ENCODE measurements around the gene NR1H4. TPM values are rescaled to one million over a fixed set of nuclear protein-coding genes. Genes with fewer than 3 reads are reported as not detected.

Gene NR1H4
- polyA plus RNA-seq, 1 experiment, result not detected

GRCh38 chr12:100503228-100503628 is 29.6 kb downstream of the NR1H4 start:
- Histone ChIP-seq H3K27me3 (ENCODE audit: control insufficient read depth, insufficient read depth, low read length) (no peaks in the 10 kb centered on the region), H3K27ac (ENCODE audit: low read depth, low read length) (no peak overlapping the region), H3K9me3 (ENCODE audit: control insufficient read depth, insufficient read depth, low read length) (no peaks in the 10 kb centered on the region), H3K4me3 (ENCODE audit: low read depth, low read length) (no peak overlapping the region)
- no peak for DNase-seq (ENCODE audit: low read depth, low spot score)
- ChIA-PET POLR2A (no interaction called here), CTCF (no interaction called here)
- TF ChIP-seq CTCF (IDR thresholded peaks at IDR 0.05; ENCODE audit: low read depth, low read length), result no peak

GRCh38 chr12:100504804-100505203 is 31.1 kb downstream of the NR1H4 start:
- H3K4me3 ChIP-seq (ENCODE audit: low read depth, low read length), result no peak overlapping the region
- CTCF ChIA-PET, result no interaction called here
- no peak overlapping the region for H3K27ac ChIP-seq (ENCODE audit: low read depth, low read length)
- DNase-seq (ENCODE audit: low read depth, low spot score), result no peak
- POLR2A ChIA-PET, result no interaction called here
- no peaks in the 10 kb centered on the region for H3K27me3 ChIP-seq (ENCODE audit: control insufficient read depth, insufficient read depth, low read length)
- H3K9me3 ChIP-seq (ENCODE audit: control insufficient read depth, insufficient read depth, low read length), result no peaks in the 10 kb centered on the region
- TF ChIP-seq CTCF (IDR thresholded peaks at IDR 0.05; ENCODE audit: low read depth, low read length), result no peak

GRCh38 chr12:100508751-100509150 is 35.1 kb downstream of the NR1H4 start:
- CTCF ChIA-PET, result no interaction called here
- no peak overlapping the region for H3K27ac ChIP-seq (ENCODE audit: low read depth, low read length)
- no peak for DNase-seq (ENCODE audit: low read depth, low spot score)
- H3K4me3 ChIP-seq (ENCODE audit: low read depth, low read length), result no peak overlapping the region
- TF ChIP-seq CTCF (IDR thresholded peaks at IDR 0.05; ENCODE audit: low read depth, low read length), result no peak
- no peaks in the 10 kb centered on the region for H3K27me3 ChIP-seq (ENCODE audit: control insufficient read depth, insufficient read depth, low read length)
- POLR2A ChIA-PET, result no interaction called here
- H3K9me3 ChIP-seq (ENCODE audit: control insufficient read depth, insufficient read depth, low read length), result no peaks in the 10 kb centered on the region

- CTCF ChIA-PET, result no interaction called here
- TF ChIP-seq CTCF (IDR thresholded peaks at IDR 0.05; ENCODE audit: low read depth, low read length), result no peak
Observed at GRCh38 chr12:100512692-100513091, 39.0 kb downstream of the NR1H4 start.

GRCh38 chr12:100515968-100516367 is 42.3 kb downstream of the NR1H4 start:
- Histone ChIP-seq H3K9me3 (ENCODE audit: control insufficient read depth, insufficient read depth, low read length) (no peaks in the 10 kb centered on the region), H3K4me3 (ENCODE audit: low read depth, low read length) (no peak overlapping the region), H3K27me3 (ENCODE audit: control insufficient read depth, insufficient read depth, low read length) (no peaks in the 10 kb centered on the region), H3K27ac (ENCODE audit: low read depth, low read length) (no peak overlapping the region)
- TF ChIP-seq CTCF (IDR thresholded peaks at IDR 0.05; ENCODE audit: low read depth, low read length), result no peak
- POLR2A ChIA-PET, result no interaction called here
- no peak for DNase-seq (ENCODE audit: low read depth, low spot score)
- CTCF ChIA-PET, result no interaction called here

More at GRCh38 chr12:100512692-100513091, 39.0 kb downstream of the NR1H4 start:
- no peak for DNase-seq (ENCODE audit: low read depth, low spot score)
- H3K9me3 ChIP-seq (ENCODE audit: control insufficient read depth, insufficient read depth, low read length), result no peaks in the 10 kb centered on the region
- POLR2A ChIA-PET, result no interaction called here
- no peak overlapping the region for H3K4me3 ChIP-seq (ENCODE audit: low read depth, low read length)
- no peaks in the 10 kb centered on the region for H3K27me3 ChIP-seq (ENCODE audit: control insufficient read depth, insufficient read depth, low read length)
- H3K27ac ChIP-seq (ENCODE audit: low read depth, low read length), result no peak overlapping the region

All from AG04450 (cell line).